Activated CD4-positive, alpha-beta T cell treated with anti-CD3 and anti-CD28 coated beads, Interleukin-2, Interleukin-6, amounts not matched to agents 100 ng/mL and 50 ng/mL, durations not matched to agents 16 hours and 8 hours (primary cell): ENCODE results near the gene KLF14.
"Not testable (repeated sequence)": the region's sequence is repeated elsewhere in the genome, so short reads cannot be mapped to it uniquely, and the experiment has no call there.

Experiments used
- DNase-seq: peaks from one replicate; pipeline ENCODE4 v3.0.0-alpha.2; 2020

Gene KLF14

GRCh38 chr7:130733931-130734814, at the start of gene KLF14:
Gene KLF14 (minus strand): TSS chr7:130734207. CDS start chr7:130734033, 174 bp downstream.
- DNase-seq, result peak; percentile 8

- no peak for DNase-seq
Observed at GRCh38 chr7:130781346-130781745, 47.3 kb upstream of the KLF14 start.

GRCh38 chr7:130777426-130777825, 43.4 kb upstream of the KLF14 start:
- DNase-seq, result no peak

GRCh38 chr7:130772456-130772855, 38.4 kb upstream of the KLF14 start:
- not testable (repeated sequence) for DNase-seq

GRCh38 chr7:130768854-130769253, 34.8 kb upstream of the KLF14 start:
- no peak for DNase-seq

GRCh38 chr7:130764569-130764968, 30.6 kb upstream of the KLF14 start:
- DNase-seq, result not testable (repeated sequence)

GRCh38 chr7:130758429-130759056, 24.5 kb upstream of the KLF14 start:
- DNase-seq, result peak; percentile 40

- DNase-seq, result no peak
Observed at GRCh38 chr7:130756316-130756715, 22.3 kb upstream of the KLF14 start.

GRCh38 chr7:130752424-130752823, 18.4 kb upstream of the KLF14 start:
- no peak for DNase-seq

GRCh38 chr7:130750755-130751154, 16.7 kb upstream of the KLF14 start:
- no peak for DNase-seq

GRCh38 chr7:130748531-130749389, 14.8 kb upstream of the KLF14 start:
- no peak for DNase-seq

GRCh38 chr7:130741331-130741995, 7.5 kb upstream of the KLF14 start:
- no peak for DNase-seq

GRCh38 chr7:130740606-130741005, 6.6 kb upstream of the KLF14 start:
- DNase-seq, result no peak

- no peak for DNase-seq
Observed at GRCh38 chr7:130736298-130736900, 2.4 kb upstream of the KLF14 start.

- DNase-seq, result no peak
Observed at GRCh38 chr7:130734815-130735716, 1.1 kb upstream of the KLF14 start.

GRCh38 chr7:130732980-130733930, 752 bp downstream of the KLF14 start:
- peak; percentile 22 for DNase-seq

- DNase-seq, result no peak
Observed at GRCh38 chr7:130723784-130724183, 10.2 kb downstream of the KLF14 start.

- peak; percentile 15 for DNase-seq
Observed at GRCh38 chr7:130721486-130722277, 12.3 kb downstream of the KLF14 start.

- DNase-seq, result no peak
Observed at GRCh38 chr7:130719541-130719940, 14.5 kb downstream of the KLF14 start.
